ENCODE measurements around the gene KLHL40.

DNA sequence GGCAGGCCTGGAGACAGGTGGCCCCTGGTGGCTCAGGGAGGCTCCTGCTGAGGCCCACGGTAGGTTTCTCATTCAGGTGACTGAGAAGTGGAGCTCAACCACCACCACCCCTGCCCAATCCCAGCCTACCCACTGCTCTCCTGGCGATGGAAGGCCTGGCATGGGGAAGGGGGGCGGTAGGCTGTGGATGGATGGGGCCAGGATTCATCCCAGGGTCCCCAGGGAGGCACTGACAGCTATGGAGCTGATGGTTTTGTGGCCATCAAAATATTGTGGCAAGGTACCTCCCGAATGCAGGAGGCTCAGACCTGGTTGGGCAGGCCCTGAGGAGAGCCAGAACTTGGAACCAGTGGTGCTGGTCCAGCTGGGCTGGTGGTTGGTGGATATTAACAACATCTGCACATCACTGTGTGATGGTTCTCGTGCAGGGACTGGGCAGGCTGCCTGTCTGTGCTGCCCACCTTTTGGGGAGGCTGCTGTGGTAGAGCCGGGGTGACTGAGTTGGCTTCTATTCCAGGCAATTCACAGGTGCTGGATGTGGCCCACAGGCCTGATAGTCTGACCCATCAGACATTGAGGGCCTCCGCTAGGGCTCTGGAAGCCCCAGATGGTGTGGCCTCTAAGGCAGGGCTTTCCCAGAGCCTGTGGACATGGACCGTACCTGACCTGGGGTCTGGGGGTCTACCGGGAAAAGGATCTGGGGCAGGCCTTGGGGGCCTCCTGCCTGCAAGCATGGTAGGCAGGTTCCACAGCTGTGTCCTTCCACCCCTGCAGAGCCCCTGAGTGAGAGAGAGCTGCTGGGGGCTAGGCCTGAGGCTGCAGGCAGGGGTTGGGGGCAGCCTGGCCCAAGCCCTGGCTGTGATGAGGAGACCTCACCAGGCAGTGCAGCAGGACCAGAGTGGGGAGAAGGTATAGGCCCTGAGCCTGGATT is 28.4 kb upstream of the KLHL40 start:
- TF ChIP-seq FOXM1 (IDR thresholded peaks at IDR 0.05; ENCODE audit: borderline replicate concordance): no peak
- TF ChIP-seq CTBP1 (IDR thresholded peaks at IDR 0.05; ENCODE audit: borderline replicate concordance): no peak
- no peak for TF ChIP-seq BHLHE40 (IDR thresholded peaks at IDR 0.05; ENCODE audit: borderline replicate concordance)
- TF ChIP-seq SP1 (IDR thresholded peaks at IDR 0.05): no peak
- no peak for TF ChIP-seq FOXK2 (IDR thresholded peaks at IDR 0.05)
